HPDE6-E6E7 (cell line): ENCODE results near the gene SERPINB1.
"Not testable (repeated sequence)": the region's sequence is repeated elsewhere in the genome, so short reads cannot be mapped to it uniquely, and the experiment has no call there.

Experiments used
- DNase-seq: peaks from one replicate; pipeline ENCODE4 v3.0.0; 2011; ENCODE audit warnings: missing footprints; ENCODE audit errors: extremely low spot score

The SERPINB1 gene

GRCh38 chr6:2818593-2818992 is 23.1 kb downstream of the SERPINB1 start:
- no peak for DNase-seq

- DNase-seq, result no peak
Observed at GRCh38 chr6:2817903-2818443, 23.7 kb downstream of the SERPINB1 start.

- no peak for DNase-seq
Observed at GRCh38 chr6:2816158-2816557, 25.5 kb downstream of the SERPINB1 start.

- DNase-seq, result no peak
Observed at GRCh38 chr6:2812695-2813094, 29.0 kb downstream of the SERPINB1 start.

- DNase-seq, result peak; percentile 97
Observed at GRCh38 chr6:2810092-2810671, 31.5 kb downstream of the SERPINB1 start.

GRCh38 chr6:2809015-2809414 is 32.6 kb downstream of the SERPINB1 start:
- DNase-seq, result no peak

- DNase-seq, result no peak
Observed at GRCh38 chr6:2807342-2808090, 34.1 kb downstream of the SERPINB1 start.

GRCh38 chr6:2806644-2807043 is 35.0 kb downstream of the SERPINB1 start:
- no peak for DNase-seq

GRCh38 chr6:2805031-2805430 is 36.6 kb downstream of the SERPINB1 start:
- no peak for DNase-seq

GRCh38 chr6:2804516-2804915 is 37.1 kb downstream of the SERPINB1 start:
- DNase-seq, result no peak

- no peak for DNase-seq
Observed at GRCh38 chr6:2803731-2804429, 37.8 kb downstream of the SERPINB1 start.

GRCh38 chr6:2802521-2803060 is 39.1 kb downstream of the SERPINB1 start:
- no peak for DNase-seq

GRCh38 chr6:2801687-2802086 is 40.0 kb downstream of the SERPINB1 start:
- not testable (repeated sequence) for DNase-seq

GRCh38 chr6:2800552-2801316 is 40.9 kb downstream of the SERPINB1 start:
- no peak for DNase-seq

GRCh38 chr6:2799936-2800527 is 41.6 kb downstream of the SERPINB1 start:
- DNase-seq, result no peak

- DNase-seq, result no peak
Observed at GRCh38 chr6:2798586-2799134, 43.0 kb downstream of the SERPINB1 start.

- DNase-seq, result no peak
Observed at GRCh38 chr6:2797564-2798031, 44.1 kb downstream of the SERPINB1 start.

GRCh38 chr6:2796861-2797260 is 44.8 kb downstream of the SERPINB1 start:
- DNase-seq, result no peak

- DNase-seq, result no peak
Observed at GRCh38 chr6:2795956-2796355, 45.7 kb downstream of the SERPINB1 start.

- no peak for DNase-seq
Observed at GRCh38 chr6:2795162-2795561, 46.5 kb downstream of the SERPINB1 start.
